HG03280 (cell line): ENCODE measurements around the gene UNC45B.
"Not testable (repeated sequence)": the region's sequence is repeated elsewhere in the genome, so short reads cannot be mapped to it uniquely, and the experiment has no call there.

Experiments
- ATAC-seq: cut with Tn5 transposase; IDR thresholded peaks from one replicate; pipeline ENCODE4 v1.9.1; 2021; ENCODE audit warnings: mild to moderate bottlenecking, moderate library complexity; ENCODE audit not compliant: unreplicated experiment

Gene UNC45B

GRCh38 chr17:35169835-35170363 is 22.3 kb downstream of the UNC45B start:
- ATAC-seq = no peak

GRCh38 chr17:35170968-35171771 is 23.6 kb downstream of the UNC45B start:
- no peak for ATAC-seq

- ATAC-seq = no peak
These were observed 24.2 kb downstream of the UNC45B start for GRCh38 chr17:35171834-35172233.

- ATAC-seq = not testable (repeated sequence)
These were observed 24.7 kb downstream of the UNC45B start for GRCh38 chr17:35172321-35172720.

- ATAC-seq = no peak
These were observed 27.3 kb downstream of the UNC45B start for GRCh38 chr17:35174835-35175334.

- no peak for ATAC-seq
These were observed 28.2 kb downstream of the UNC45B start for GRCh38 chr17:35175638-35176415.

GRCh38 chr17:35176897-35177296 is 29.3 kb downstream of the UNC45B start:
- ATAC-seq = no peak

- not testable (repeated sequence) for ATAC-seq
These were observed 31.8 kb downstream of the UNC45B start for GRCh38 chr17:35179379-35179778.

GRCh38 chr17:35183332-35183731 is 35.7 kb downstream of the UNC45B start:
- no peak for ATAC-seq

GRCh38 chr17:35184274-35184673 is 36.7 kb downstream of the UNC45B start:
- no peak for ATAC-seq

- no peak for ATAC-seq
These were observed 38.2 kb downstream of the UNC45B start for GRCh38 chr17:35185849-35186248.

GRCh38 chr17:35187481-35187880 is 39.9 kb downstream of the UNC45B start:
- no peak for ATAC-seq

GRCh38 chr17:35188111-35188510 is 40.5 kb downstream of the UNC45B start:
- no peak for ATAC-seq

GRCh38 chr17:35189291-35189690 is 41.7 kb downstream of the UNC45B start:
- no peak for ATAC-seq

- ATAC-seq = no peak
These were observed 43.5 kb downstream of the UNC45B start for GRCh38 chr17:35191001-35191695.

- ATAC-seq = no peak
These were observed 45.1 kb downstream of the UNC45B start for GRCh38 chr17:35192708-35193107.

GRCh38 chr17:35194001-35194400 is 46.4 kb downstream of the UNC45B start, which contains the start of gene SLC35G3:
Gene SLC35G3, minus strand, starts transcription at chr17:35194393. Its CDS starts 86 bp downstream, at chr17:35194307.
- ATAC-seq = not testable (repeated sequence)

GRCh38 chr17:35195062-35195461 is 47.4 kb downstream of the UNC45B start:
- not testable (repeated sequence) for ATAC-seq

GRCh38 chr17:35202582-35202981 is 55.0 kb downstream of the UNC45B start:
- not testable (repeated sequence) for ATAC-seq

GRCh38 chr17:35210741-35211140 is 63.1 kb downstream of the UNC45B start:
- no peak for ATAC-seq

- ATAC-seq = no peak
These were observed 65.1 kb downstream of the UNC45B start for GRCh38 chr17:35212668-35213067.
